HG02943 (cell line): ENCODE measurements around the gene PILRB.
"Not testable (repeated sequence)": the region's sequence is repeated elsewhere in the genome, so short reads cannot be mapped to it uniquely, and the experiment has no call there.

Experiments used
- ATAC-seq: cut with Tn5 transposase; IDR thresholded peaks from one replicate; pipeline ENCODE4 v1.9.1; 2021; ENCODE audit warnings: mild to moderate bottlenecking, low read depth, moderate library complexity; ENCODE audit not compliant: unreplicated experiment

Gene PILRB

DNA sequence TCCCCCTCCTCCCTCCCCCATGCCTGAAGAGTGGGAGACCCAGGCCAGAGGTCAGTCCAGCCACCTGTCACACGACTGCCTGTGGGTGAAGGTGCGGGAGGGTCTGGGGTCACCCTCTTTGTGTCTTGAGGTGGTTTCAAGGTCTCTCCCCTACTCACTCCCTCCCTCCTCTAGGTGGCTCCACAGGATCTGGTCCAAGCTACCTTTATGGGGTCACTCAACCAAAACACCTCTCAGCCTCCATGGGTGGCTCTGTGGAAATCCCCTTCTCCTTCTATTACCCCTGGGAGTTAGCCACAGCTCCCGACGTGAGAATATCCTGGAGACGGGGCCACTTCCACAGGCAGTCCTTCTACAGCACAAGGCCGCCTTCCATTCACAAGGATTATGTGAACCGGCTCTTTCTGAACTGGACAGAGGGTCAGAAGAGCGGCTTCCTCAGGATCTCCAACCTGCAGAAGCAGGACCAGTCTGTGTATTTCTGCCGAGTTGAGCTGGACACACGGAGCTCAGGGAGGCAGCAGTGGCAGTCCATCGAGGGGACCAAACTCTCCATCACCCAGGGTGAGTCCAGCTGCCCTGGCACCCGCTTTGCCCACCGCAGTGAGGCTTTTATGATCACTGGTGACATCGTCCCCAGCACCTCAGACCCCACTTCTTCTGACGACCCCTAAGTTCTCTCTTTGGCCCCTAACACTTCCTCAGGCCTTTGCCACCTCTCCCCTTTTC, 16.1 kb downstream of the PILRB start:
- ATAC-seq, result not testable (repeated sequence)

DNA sequence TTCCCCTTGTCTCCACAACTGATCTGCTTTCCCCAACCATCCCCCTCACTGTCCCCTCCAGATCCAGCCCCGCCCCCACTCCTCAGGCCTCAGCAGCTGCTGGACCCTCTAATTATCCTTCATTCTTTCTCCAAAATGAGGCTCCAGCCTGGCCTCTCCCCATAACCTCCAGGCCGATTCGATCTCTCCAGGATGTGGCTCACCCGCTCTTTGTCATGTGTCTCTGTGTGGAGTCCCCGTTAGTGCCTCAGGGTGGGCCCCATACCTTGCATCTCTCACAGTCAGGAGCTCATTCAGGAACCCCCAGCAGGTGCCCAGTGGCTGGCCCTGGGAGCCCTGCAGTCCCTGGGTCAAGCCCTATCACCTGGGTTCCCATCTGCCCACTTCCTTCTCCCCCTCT, 16.7 kb downstream of the PILRB start:
- no peak for ATAC-seq

DNA sequence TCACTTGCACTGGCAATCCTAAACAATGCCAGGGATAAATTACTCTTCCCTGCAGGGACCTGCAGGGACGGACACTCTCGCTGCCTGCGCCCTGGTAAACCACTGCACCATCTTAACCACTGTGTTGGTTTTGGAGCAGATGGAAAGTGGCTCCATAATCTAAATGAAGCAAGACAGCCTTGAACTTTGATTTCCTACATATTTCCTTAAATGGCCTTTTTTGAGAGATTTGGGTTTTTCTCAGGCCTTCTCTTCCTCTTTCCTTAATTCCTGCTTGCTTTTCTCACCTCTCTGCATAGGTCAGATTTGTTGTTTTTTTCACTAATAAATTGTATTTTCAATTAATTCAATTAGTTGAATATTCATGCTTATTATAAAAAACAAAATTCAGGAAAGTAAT, 18.1 kb downstream of the PILRB start:
- no peak for ATAC-seq

DNA sequence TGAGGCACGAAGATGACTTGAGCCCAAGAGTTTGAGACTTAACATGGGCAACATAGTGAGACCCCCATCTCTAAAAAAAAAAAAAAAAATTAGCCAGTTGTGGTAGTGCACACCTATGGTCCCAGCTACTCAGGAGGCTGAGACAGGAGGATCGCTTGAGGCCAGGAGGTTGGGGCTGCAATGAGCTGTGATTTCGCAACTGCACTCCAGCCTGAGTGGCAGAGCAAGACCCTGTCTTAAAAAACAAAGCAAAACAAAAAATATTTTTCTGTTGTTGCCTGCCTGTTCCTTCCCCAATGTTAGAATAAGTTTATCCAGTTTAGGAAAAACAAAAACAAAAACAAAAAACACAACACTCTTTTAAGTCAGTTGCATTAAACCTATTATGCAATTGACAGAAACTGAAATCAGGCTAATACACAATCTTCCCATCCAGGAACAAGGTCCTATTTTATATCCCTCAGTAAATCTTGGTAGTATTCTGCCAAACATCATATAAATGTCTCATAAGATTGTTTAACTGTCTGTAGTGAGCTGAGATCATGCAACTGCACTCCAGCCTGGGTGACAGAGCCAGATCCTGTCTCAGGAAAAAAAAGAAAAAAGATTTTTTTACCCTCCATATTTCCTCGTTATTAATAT, 20.3 kb downstream of the PILRB start:
- no peak for ATAC-seq

DNA sequence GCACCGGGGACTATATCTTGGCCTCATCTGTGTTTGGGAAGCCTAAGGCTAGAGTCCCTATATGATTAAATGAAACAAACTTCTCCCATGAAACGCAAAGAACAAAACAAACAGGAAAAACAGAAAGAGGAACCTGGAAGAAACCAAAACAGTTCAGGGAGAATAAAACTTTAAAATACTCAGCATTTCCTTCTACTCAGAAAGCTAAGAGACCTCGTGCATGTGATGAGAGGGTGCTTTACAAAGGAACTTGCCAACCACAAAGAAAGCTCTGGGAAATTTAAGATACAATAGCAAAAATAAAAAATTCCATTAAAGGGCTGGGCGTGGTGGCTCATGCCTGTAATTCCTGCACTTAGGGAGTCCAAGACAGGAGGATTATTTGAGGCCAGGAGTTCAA, 22.3 kb downstream of the PILRB start:
- no peak for ATAC-seq

DNA sequence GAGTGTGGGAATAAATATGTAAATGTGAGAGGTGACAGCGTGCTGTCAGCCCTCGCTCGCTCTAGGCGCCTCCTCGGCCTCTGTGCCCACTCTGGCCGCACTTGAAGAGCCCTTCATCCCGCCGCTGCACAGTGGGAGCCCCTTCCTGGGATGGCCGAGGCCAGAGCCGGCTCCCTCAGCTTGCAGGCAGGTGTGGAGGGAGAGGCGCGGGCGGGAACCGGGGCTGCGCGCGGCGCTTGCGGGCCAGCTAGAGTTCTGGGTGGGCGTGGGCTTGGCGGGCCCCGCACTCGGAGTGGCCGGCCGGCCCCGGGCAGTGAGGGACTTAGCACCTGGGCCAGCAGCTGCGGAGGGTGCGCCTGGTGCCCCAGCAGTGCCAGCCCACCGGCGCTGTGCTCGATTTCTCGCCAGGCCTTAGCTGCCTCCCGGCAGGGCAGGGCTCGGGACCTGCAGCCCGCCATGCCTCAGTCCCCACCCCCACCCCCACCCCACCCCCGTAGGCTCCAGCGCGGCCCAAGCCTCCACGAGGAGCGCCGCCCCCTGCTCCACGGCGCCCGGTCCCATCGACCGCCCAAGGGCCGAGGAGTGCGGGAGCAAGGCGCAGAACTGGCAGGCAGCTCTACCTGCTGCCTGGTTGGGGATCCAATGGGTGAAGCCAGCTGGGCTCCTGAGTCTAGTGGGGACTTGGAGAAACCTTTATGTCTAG, 23.8 kb downstream of the PILRB start:
- ATAC-seq, result not testable (repeated sequence)

DNA sequence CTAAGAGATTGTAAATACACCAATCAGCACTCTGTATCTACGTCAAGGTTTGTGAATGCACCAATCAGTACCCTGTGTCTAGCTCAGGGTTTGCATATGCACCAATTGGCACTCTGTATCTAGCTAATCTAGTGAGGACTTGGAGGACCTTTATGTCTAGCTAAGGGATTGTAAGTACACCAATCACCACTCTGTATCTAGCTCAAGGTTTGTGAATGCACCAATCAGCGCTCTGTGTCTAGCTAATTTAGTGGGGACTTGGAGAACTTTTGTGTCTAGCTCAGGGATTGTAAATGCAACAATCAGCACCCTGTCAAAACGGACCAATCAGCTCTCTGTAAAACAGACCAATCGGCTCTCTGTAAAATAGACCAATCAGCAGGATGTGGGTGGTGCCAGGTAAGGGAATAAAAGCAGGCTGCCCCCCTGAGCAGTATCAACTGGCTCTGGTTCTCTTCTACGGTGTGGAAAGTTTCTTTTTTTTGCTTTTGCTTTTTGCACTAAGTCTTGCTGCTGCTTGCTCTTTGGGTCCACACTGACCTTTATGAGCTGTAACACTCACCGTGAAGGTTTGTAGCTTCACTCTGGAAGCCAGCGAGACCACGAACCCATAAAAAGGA, 24.4 kb downstream of the PILRB start:
- ATAC-seq, result not testable (repeated sequence)

DNA sequence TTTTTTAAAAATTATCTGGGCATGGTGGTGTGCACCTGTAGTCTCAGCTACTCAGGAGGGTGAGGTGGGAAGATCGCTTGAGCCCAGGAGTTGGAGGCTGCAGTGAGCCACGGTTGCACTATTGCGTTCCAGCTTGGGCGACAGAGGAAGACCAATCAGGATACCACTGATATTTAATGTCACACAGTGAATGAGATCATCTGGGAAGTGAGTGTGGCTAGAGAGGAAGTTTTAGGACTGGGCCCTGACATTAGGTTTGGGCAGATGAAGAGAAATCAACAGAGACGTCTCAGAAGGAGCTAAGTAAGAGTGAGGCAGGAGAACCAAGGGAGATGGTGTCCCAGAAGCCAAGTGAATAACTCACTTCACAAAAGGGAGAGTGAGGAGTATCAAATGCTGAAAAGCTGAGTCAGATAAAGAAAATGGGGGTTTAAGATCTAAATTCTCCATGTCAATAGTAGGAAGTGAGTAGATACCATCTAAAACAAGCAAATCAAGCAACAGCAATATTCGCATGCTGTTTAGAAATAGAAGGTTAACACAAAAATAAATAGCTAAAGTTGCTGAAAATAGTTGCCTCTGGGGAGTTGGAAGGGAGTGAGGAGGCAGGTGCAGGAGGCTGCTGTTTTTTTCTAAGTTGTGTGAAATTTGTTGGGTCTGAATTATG, 26.8 kb downstream of the PILRB start:
- ATAC-seq, result no peak

DNA sequence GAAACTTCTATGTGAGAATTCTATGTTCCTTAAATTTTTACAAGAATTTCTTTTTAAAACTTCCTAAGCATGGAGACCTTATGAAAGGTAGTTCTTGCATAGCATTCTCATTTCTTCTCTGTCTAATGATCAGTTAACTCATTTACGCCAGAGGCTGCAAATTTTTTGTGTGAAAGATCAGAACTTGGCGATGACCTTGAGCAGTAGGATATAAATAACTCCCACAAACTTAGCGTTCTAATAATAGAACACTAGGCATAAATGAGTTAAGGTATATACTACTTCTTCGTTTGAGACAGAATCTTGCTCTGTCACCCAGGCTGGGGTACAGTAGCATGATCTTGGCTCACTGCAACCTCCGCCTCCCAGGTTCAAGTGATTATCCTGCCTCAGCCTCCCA, 29.0 kb downstream of the PILRB start:
- no peak for ATAC-seq

DNA sequence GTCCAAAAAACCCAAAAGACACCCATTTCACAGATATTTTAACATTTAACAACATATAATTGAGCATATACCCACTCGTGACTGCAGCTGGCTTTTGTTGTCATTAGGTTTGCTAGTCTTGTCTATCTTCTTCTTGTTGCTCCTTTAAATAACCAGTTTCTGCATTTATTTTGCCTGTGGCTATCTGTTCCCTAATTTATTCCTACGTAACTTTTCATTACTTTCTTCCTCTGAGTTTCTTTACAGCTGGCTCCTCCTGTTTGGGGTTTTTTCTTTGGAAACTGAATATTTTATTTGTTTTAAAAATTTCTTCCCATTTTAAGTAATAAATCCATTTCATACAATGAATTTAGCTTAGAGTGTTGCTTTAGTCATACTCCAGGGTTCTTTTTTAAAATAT, 29.8 kb downstream of the PILRB start:
- no peak for ATAC-seq

DNA sequence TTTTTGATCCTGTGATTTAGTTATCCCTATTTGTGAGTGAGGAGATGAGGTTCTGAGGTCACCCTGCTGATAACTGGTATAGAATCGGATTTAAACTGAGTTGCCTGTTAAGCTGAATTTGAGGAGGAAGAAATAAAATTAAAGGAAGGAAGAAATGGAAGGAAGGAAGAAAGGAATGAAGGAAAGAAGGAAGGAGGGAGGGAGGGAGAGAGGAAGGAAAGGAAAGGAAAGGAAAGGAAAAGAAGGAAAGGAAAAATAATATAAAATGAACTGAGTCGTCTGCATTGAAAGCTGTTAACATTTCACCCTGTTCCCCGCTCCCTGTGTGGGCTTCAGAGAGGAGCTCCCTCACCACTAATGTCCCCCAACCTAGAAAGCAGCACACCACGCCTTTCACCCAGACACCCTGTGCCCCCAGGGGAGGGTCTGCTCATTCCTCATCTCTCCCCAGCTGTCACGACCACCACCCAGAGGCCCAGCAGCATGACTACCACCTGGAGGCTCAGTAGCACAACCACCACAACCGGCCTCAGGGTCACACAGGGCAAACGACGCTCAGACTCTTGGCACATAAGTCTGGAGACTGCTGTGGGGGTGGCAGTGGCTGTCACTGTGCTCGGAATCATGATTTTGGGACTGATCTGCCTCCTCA, 31.6 kb downstream of the PILRB start:
- no peak for ATAC-seq

DNA sequence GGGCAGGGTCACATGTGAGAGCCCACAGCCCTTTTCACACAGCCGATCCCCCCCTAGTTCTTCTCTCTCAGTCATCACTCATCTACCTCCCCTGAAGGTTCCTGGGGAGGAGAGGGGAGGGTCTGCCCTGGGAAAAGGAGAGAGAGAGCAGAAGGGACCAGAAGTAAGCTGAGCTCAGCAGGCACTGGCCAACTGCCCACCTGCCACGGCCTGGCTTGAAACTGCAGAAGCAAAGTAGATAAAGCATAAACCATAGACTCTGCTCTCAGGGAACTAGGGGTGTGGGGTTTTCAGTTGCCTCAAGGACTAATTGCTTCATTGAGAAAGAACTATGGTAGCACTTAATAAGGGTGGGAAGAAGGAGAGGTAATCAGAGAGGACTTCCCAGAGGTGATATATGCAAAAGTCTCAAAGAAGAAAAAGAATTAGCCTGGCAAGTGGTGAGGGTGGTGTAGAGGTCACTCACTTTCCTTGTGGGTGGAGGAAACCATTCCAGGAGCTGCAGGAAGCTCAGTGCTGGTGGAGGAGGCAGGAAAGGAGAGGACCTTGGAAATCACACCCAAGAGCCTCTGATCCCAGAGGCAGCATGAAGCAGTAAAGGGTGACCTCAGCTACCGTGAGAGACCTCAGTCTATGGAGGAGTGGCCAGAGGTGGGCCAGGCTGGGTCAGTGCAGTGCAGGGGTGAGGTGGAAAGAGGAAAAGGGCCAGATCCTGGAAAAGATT, 32.5 kb downstream of the PILRB start:
- no peak for ATAC-seq

DNA sequence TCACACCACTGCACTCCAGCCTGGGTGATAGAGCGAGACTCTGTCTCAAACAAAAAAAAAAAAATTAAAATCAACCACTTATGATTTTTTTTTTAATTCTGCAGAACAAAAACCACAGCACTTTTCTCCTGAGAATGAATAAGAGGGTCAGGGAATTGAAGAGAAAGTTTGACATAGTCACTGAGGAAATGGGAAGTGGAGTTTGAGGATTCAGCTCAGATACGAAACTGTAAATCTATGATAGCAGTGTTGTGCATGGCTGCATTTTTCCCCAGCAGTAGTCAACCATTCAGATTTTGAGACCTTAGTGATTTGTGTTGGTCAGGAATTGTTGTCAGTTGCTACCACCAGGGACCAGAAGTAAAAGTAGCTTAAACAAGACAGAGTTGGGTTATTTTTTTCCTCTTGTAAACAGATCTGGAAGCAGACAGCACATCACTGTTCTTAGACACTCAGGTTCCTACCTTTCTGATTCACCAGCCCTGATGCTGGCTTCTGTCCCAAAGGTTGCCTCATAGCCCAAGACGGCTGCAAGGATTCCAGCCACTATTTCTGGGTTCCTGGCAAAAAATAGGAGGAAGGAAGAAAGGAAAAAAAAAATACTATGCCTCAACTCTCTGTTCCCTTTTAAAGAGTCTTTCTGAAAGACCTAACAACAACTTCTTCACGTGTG, 35.5 kb downstream of the PILRB start:
- no peak for ATAC-seq

DNA sequence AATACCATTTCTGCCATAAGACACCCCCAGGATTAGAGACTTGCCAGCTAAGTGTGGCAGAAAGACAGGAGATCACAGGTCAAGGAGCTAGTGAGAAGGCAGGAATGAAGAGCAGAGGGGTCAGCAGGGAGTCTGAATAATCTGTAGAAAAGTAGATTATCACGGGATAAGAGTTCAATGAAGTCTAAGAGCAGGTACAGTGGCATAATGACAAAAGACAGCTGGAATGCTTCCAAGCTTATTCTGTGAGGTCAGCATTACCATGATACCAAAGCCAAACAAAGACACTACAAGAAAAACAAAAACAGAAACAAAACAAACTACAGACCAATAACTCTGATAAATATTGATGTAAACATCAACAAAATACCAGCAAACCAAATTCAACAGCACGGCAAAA, 36.2 kb downstream of the PILRB start:
- ATAC-seq, result no peak

DNA sequence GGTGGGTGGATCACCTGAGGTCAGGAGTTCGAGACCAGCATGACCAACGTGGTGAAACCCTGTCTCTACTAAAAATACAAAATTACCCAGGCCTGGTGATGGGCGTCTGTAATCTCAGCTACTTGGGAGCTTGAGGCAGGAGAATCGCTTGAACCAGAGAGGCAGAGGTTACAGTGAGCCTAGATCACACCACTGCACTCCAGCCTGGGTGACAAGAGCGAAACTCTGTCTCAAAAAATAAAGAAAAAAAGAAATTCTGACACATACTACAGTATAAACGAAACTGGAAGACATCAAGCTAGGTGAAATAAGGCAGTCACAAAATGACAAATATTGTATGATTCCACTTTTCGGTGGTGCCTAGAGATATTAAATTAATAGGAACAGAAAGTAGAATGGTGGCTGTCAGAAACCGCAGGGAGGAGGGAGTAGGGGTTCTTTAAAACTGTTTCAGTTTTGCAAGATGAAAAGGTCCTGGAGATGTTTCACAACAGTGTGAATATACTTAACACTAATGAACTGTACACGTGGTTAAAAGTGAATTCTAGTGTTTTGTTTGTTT, 38.6 kb downstream of the PILRB start:
- ATAC-seq, result peak; percentile 89

DNA sequence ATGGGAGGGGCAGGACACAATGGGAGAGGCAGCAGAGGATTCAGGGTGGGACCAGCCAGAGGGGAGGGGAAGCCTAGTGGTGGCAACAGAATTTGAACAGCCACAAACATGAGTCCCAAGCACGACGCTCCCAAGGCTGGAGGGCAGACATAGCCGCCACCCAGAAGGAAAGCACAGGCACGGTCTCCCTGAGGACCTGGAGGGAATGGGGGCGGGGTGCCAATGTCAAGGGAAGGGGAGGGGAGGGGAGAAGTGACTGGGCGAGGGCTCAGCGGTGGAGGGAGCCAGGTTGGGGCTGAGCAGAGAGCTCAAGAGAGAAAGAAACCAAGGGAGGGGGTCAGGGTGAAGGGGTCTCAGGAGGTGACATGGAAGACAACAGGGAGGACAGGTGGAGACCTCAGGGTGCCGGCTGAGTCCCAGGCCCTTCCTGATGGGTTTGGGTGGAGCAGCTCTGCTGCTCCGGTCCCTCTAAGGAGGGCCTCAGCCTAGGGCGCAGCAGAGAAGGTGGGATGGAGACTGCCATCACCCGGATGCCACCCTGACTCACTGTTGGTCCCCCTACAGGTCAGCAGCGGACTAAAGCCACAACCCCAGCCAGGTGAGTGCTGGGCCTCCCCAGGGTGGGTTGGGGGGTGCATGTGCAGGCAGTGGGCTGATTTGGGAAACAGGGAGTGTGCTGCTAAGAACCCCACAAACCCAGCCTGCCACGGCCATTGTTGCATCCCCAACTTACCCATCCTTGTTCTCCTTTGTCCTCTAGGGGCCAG, 39.6 kb downstream of the PILRB start:
- ATAC-seq, result no peak

DNA sequence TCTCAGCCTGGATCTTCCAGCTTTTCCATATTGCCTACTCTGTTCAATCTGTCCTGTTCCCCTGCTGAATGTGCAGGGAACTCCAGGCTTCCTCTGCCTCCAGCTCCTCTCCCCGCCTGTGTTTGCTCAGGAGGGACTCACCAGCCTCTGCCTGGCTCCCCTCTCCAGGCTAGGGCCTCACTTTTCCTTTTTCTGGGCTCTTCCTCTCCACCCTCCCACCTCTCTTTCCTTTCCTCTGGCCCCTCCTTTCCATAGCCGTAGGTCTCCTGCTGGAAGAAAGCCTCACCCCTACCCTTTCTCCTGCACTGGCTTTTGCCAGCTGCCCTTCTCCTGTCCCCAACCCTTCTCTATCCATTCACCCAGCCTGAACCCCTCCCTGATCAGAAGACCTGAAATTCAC, 40.3 kb downstream of the PILRB start:
- ATAC-seq, result no peak

DNA sequence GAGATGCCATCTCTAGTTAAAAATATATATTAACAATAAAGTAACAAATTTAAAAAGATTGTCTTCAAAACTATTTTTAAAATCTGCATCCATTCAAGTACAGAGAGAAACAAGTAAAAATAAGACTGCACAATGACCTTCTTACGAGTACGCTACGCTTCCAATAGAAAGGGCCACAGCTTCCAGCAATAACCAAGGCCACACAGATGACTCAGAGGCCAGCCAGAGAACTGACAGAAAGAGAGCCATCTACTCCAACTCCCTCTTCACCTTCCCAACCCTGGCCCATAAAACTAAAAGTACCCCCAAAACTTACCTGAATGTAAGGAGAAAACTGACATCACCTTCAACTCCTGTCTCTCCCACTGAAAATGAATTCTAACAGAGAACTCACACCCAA, 42.1 kb downstream of the PILRB start:
- no peak for ATAC-seq
